Measurements from ENCODE around the gene PLXND1.

The PLXND1 gene

DNA sequence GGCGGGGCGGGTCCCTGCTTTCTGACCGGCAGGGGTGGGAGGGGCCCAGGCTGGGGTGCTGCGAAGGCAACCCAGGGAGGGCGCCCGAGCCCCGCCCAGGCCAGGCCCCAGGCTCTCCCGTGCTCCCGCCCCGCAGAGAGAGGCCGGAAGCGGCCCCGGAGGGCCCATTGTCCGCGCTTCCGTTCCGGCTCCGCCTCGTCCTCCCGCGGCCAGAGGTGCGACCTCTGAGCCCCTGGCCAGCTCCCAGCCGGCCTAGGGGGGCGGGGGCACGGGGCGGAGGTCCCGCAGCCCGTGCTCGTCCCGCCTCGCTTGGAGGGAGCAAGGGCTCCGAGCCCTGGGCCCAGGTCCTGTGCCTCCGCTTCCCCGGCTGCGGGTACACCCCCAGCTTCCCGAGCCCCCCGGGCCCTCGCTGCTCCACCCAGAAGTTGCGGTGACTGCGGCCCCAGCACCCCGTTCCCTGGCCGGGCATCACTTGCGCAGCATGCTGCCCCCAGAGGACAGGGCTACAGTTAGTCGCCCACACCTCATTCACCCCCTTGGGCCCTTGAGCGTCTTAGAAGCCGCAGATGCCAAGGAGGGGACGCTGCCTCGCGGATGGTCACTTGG lies 20.4 kb upstream of the PLXND1 start:
- peak; percentile 63 for DNase-seq

DNA sequence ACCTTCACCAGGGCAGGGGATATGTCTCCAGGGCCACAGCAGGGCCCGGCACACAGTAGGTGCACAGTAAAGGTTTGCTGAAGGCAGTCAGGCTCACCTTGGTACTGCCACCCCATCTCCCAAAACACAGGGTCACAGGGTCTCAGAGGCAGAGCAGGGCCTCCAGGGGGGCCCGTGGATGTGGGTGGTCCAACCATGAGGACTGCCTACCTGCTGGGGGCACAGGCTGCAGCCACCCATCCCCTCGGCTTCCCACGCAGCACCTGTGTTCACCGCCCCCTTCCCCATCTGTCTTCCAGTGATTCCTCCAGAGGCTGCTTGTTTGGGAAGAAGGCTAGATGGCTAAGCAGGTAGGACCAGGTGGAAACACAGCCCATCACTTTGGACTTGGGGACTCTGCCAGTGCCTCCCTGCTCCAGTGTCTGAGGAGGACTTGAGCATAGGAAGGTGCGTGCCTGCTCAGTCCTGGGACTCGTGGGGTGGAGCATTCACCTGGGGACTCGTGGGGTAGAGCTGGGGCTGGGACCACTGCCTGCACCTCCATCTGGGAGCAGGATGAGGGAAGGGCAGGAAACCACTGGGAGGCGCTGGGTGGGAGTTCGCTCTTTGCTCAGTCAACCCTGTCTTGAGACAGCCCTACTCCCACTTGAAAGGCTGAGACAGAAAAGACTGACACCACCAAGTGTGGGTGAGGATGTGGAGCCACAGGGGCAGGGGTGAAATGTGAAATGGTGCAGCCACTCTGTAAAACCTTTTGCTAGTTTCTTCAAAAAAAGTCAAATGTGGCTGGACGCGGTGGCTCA lies 18.8 kb upstream of the PLXND1 start:
- no peak for DNase-seq

- DNase-seq: no peak
These were observed 18.0 kb upstream of the PLXND1 start for GRCh38 chr3:129624347-129625071.

DNA sequence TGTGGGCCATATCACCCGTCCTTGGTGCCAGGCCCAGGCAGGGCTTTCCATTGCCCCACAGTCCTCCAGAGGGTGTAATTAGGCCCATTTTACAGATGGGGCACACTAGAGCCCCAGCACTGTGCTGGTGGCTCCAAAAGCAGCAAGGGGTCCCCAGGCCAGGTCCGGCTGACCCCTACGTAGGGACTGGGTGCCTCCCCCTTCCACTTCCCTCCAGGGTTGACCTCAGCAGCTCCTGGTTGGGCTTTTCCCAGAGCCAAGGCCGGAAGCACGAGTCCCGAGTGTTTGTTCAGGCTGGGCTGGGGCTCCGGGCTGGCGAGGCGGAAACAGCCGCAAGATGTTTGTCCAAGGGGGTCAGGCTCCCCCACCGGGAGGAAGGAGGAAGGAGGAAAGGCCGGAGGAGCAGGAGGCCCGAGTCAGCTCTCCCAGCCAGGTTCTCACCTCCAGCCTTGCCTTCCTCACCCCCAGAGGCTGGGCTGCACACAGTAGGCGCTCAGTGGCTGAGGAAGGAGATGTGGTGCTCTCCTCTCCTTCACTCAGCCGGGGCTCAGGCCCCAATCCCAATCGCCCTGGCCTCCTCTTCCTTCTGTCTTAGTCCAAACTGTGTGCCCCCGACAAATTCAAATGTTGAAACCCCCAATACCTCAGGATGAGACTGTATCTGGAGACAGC lies 17.1 kb upstream of the PLXND1 start:
- no peak for DNase-seq

- DNase-seq: no peak
These were observed 16.5 kb upstream of the PLXND1 start for GRCh38 chr3:129622933-129623332.

DNA sequence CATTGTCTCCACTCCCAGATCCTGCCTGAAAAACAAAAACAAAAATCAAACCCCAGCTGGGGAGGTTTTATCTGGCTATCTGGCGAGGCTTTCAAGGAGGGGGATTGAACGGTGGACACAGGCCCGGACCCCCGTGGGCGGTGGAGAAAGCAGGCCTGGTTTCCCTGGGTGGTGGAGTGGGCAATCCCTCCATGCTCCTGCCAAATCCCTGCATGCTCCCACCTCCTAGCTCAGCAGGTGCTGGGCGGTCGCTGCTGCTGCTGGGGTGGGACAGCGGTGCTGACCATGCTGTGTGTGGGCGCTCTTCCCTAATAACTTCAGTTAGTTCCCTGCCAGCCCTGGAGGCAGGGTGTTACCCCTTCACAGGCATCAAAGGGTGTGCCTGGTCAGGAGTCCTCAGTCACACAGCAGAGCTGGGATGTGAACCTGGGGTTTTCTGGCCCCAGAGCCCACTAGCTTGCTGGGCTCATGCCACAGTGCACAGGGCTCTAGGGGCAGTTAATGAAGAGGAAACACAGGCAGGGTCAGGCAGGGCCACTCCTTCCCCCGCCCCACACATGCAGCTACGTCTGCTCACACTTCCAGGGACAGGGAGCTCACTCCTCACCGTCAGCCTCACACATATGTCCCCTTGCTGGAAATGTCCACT lies 15.9 kb upstream of the PLXND1 start:
- DNase-seq: no peak

GRCh38 chr3:129621626-129622225 lies 15.2 kb upstream of the PLXND1 start:
- no peak for DNase-seq

DNA sequence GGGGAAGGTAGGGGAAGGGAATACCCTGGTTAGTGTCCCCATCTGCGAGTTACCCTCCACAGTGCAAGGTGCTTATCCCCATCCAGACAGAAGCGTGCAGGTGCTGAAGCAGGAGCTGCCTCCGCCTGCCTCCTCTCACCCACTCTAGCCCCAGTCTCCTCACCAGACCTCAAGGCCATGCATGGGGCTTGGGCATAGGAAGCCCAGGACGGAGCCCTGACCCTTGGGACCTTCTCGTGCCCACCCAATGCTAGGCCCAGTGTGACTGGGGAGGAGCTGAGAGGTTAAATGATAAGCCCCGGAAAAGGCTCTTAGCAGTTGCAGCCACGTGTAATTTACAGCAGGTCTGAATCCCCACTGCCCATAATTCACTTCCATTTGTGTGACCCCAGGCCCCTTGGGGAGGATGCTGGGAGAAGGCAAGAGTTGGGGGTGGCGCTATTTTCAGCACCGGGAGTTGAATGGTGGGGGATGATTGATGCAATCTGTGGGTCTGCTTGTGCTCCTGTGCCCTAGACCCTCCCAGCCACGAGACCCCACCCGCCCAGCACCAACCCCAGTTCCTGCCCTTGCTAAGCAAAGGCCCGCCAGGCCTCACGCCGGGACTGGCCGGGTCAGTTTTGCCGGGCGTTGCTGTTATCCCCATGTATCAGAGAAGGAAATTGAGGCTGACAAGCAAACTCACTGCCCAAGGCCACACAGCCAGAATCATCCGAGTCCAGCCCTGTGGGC lies 14.5 kb upstream of the PLXND1 start:
- no peak for DNase-seq

DNA sequence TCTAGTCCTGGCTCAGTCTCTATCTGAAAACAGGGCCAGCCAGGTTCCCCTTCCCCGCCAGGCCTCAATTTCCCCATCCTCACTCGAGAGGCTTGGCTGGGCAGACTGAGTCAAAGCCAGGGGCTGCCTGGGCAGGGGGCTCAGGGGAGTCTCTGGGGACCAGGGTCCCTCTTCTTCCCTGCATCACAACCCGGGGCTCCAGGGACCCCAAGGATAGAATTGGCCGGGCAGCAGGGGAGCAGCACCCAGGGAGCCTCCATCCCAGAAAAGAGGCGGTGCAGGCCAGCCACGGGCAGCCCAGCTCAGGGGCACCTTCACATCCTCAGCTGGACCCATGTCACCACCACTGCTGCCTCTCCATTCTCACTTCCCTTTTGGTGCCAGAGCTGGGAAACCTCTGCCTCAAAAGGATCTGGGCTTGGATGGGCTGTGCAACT lies 13.3 kb upstream of the PLXND1 start:
- DNase-seq: no peak

DNA sequence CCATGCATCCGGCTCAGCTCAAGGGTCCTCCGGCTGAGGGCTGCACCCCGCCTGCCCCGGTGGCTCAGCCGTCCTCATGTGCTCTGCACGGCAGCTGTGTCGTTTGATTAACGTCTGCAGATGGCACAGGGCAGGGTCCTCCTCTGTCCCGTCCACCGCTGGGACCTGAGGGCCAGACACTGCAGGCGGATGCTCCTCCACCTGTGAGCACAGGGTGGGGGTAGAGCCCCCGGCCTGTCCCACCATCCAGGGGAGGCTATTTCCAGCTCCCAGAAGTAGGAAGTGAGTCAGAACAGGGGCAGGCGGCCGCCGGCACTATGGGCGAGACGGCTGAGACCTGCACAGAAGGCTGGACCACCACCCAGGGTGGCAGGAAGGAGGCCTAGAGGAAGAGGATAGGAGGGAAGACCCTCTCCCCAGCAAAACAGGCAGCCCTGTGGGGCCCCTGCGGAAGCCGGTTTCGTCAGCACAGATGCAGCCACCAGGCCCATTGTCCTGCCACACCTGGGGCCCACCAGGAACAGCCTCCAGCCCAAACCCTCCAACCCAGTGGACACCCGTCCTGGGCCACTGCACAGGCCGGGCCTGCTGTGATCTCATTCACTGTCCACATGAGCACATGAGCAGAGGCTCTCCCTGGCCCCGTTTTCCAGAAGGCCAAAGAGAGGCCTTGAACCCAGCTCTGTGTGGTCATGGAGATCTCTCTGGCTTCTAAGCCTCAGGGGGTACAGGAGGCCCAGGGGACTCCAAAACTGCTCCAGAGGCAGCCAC lies 12.6 kb upstream of the PLXND1 start:
- no peak for DNase-seq

DNA sequence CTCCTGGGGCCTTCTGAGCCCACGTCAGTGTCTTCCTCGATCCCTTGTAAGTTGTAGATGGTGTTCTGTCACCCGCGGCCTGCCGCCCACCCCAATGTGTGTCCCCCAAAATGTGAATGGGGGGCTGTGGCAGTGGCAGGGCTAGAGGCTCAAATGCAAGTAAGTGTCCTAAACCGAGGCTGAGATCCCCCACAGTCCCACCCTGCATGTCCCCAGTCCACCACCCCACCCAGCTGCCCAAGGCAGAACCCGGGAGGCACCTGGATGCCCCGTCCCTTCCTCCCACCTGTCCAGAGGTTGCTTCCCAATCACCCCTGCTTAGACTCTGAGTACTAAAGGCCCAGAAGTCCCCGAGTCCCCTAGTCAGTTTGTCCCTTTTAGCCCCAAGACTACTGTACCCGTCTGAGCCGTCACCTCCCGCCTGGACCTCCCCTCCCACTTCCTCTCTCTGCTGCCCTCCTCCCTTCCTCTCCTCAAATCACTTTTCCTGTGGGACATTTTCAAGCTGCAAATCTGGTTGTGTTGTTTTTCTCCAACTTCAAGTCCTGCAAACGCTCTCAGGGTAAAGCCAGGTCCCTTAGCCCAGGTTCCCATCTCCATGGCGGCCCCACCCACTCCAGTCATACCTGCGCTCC lies 11.8 kb upstream of the PLXND1 start:
- no peak for DNase-seq

GRCh38 chr3:129617381-129618185 lies 11.1 kb upstream of the PLXND1 start:
- DNase-seq: no peak

DNA sequence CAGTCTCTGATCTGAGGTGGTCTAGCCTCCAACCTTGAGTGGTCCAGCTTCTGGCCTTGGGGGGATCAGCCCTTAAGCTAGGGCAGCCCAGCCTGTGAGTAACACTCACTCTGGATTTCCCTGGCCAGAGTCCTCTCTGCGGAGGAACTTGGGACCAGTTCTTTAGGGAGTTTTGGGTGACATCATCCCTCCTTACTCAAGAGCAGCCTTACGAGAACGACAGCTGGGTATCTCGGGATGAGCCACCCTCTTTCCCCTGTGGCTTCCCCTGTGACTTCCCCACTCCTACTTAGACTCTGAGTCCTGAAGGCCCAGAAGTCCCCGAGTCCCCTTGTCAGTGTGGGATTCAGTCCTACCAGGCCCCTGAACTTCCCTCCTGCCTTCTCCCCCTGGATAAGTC lies 10.2 kb upstream of the PLXND1 start:
- DNase-seq: no peak

DNA sequence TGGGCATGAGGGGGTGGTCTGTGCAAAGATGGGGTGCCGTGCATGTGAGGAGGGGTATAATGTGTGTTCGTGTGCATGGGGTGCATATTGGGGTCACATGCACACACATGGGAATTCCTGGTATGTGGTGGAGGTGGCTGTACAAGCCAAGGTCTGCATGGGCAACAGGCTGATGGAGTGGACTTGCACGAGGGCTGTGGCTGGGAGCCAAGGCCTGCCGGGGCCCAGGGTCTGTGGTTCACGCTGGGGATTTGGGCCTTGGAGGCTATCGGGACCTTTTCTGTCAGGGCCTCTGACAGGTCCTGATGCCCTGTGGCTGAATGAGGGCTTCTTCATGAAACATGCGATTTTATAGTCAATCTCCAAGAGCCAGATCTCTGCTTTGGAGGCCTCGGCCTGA lies 9.8 kb upstream of the PLXND1 start:
- DNase-seq: no peak

DNA sequence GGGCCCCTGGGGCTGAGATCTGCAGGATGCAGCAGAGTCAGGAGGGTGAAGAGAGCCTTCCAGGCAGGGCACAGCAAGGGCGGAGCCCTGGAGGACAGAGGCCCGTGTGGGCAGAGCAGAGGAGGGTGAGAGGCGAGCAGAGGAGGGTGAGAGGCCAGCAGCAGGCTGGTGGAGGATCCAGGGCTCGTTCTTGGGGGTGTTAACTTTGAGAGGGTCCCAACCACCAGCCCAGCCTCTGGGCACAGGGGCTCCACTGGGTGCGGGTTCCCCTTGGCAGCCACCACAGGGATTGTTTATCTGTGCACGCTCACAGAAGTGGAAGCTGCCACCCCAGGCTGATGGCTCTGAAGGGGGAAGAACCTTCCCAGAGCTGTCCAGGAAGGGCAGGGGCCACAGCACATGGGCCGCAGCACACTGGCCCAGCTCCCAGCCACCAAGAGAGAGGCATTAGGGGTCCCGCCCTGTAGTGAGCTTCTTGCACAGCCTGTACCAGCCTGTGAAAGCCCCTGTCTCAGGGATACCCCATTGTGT lies 9.3 kb upstream of the PLXND1 start:
- no peak for DNase-seq

GRCh38 chr3:129614927-129615363 lies 8.5 kb upstream of the PLXND1 start:
- DNase-seq: no peak

GRCh38 chr3:129614435-129614834 lies 8.0 kb upstream of the PLXND1 start:
- no peak for DNase-seq

DNA sequence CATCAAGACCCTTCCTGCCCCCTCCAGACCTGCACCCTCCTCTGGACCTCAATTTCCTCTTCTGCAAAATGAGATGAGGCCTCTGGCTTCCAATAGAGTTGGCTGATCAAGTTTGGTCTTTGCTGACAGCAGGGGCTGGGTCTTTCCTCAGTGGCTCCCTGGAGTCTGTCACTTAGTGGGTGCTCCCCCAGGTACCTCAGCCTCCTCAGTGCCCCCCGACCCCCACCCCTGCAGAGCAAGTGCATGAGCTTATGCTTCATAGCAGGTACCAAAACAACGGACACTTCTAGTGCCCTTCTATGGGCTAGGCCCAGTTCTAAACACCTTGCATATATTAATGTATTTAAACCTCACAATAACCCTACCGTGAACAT lies 6.9 kb upstream of the PLXND1 start:
- DNase-seq: no peak
